Smooth muscle cell (in vitro differentiated cells): Measurements from ENCODE around the gene MUC12. TPM values are rescaled to one million over a fixed set of nuclear protein-coding genes. Genes with fewer than 3 reads are reported as not detected.
"Not testable (repeated sequence)": the region's sequence is repeated elsewhere in the genome, so short reads cannot be mapped to it uniquely, and the experiment has no call there.

Experiments used
- DNase-seq: peaks from one replicate; lab custom pipeline; 2025; ENCODE audit not compliant: unreplicated experiment; lab: John Stamatoyannopoulos, UW
- H2AFZ ChIP-seq: fragments of 200-600 bp; sonication (generic); 2 replicates; pipeline ENCODE4 v1.6.0; 2016; ENCODE audit warnings: antibody characterized with exemption, low read depth, mild to moderate bottlenecking
- H3F3A ChIP-seq: fragments of 200-600 bp; sonication (generic); 2 replicates; pipeline ENCODE4 v1.6.0; 2017; ENCODE audit warnings: antibody characterized with exemption, low read depth
- H3K27ac ChIP-seq: fragments of 200-600 bp; sonication (generic); 2 replicates; pipeline ENCODE4 v1.5.1; 2016; ENCODE audit warnings: low read depth, mild to moderate bottlenecking
- H3K27me3 ChIP-seq: fragments of 200-600 bp; sonication (generic); 2 replicates; pipeline ENCODE4 v1.6.1; 2016; ENCODE audit warnings: low read depth, mild to moderate bottlenecking
- H3K36me3 ChIP-seq: fragments of 200-600 bp; sonication (generic); 2 replicates; pipeline ENCODE4 v1.5.1; 2016; ENCODE audit warnings: low read depth
- H3K4me1 ChIP-seq: fragments of 200-600 bp; sonication (generic); 2 replicates; pipeline ENCODE4 v1.5.1; 2016; ENCODE audit warnings: low read depth
- H3K4me2 ChIP-seq: fragments of 200-600 bp; sonication (generic); 2 replicates; pipeline ENCODE4 v1.6.0; 2016; ENCODE audit warnings: mild to moderate bottlenecking
- H3K4me3 ChIP-seq: fragments of 200-600 bp; sonication (generic); 2 replicates; pipeline ENCODE4 v1.5.1; 2016; ENCODE audit warnings: mild to moderate bottlenecking
- H3K79me2 ChIP-seq: fragments of 200-600 bp; sonication (generic); 2 replicates; pipeline ENCODE4 v1.6.0; 2016; ENCODE audit warnings: low read depth, mild to moderate bottlenecking
- H3K9ac ChIP-seq: fragments of 200-600 bp; sonication (generic); 2 replicates; pipeline ENCODE4 v1.6.0; 2016; ENCODE audit warnings: low read depth
- H3K9me3 ChIP-seq: fragments of 200-600 bp; sonication (generic); replicated peaks from 2 replicates; pipeline ENCODE4 v1.5.1; 2016; ENCODE audit warnings: low read depth
- H4K20me1 ChIP-seq: fragments of 200-600 bp; sonication (generic); 2 replicates; pipeline ENCODE4 v1.6.0; 2016; ENCODE audit warnings: low read depth
- CTCF ChIP-seq: fragments of 200-600 bp; sonication (generic); IDR thresholded peaks from 2 replicates; pipeline ENCODE4 v1.5.1; 2017; ENCODE audit warnings: borderline replicate concordance, mild to moderate bottlenecking, antibody characterized with exemption; ENCODE audit not compliant: insufficient read depth, poor library complexity, severe bottlenecking
- WGBS: methylation state at CpG from one replicate; pipeline ENCODE4 v1.1.7; 2016; ENCODE audit warnings: low lambda C conversion rate; 5-methylcytosine and 5-hydroxymethylcytosine counted together
- polyA plus RNA-seq: library from polyadenylated mRNA; unstranded; fragments of >200 nt; fragmentation: Nextera tagmentation; extraction: Ambion mirVana; gene quantifications from 2 replicates; pipeline ENCODE4 v1.2.1, GENCODE V29; 2016
- total RNA-seq: library from RNA; depleted of rRNA; stranded (reverse); fragments of >200 nt; gene quantifications from 2 replicates; pipeline ENCODE4 v1.2.3, GENCODE V29; 2014

MUC12 gene
- total and polyA plus RNA-seq, 2 experiments from 2014 or later = 13.5 to 18.0 TPM

DNA sequence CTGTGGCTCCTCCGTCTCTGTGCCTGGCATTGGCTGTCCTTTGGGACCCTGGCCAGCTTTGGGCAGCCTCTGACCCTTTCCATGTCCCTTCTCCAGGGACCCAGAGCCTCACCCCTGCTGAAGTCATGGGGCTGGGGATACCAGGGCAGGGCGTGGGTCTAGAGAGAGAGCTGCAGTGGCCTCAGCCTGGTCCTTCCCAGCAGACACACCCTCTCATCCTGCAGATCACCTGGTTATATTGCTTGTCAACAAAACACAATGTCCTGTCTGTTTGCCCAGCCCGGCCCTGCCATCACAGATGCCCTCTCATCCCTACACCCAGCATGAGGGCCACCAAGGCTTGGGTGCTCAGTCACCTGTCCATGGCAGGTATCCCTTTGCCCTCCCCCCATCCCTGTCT lies 52.3 kb downstream of the MUC12 start:
- DNase-seq = no peak
- WGBS = 96% methylated on average over 3 of the region's 3 CpGs
- no peaks in the 10 kb centered on the region for H3K4me1 ChIP-seq
- no peak overlapping the region for H3K4me2 ChIP-seq
- no peaks in the 10 kb centered on the region for H3K27me3 ChIP-seq
- H3F3A ChIP-seq = no peaks in the 10 kb centered on the region
- TF ChIP-seq CTCF = no peak
- no peaks in the 10 kb centered on the region for H3K79me2 ChIP-seq
- H3K9me3 ChIP-seq = no peaks in the 10 kb centered on the region
- no peak overlapping the region for H3K27ac ChIP-seq
- H3K36me3 ChIP-seq = no peaks in the 10 kb centered on the region
- no peak overlapping the region for H2AFZ ChIP-seq
- no peaks in the 10 kb centered on the region for H4K20me1 ChIP-seq
- no peak overlapping the region for H3K9ac ChIP-seq
- no peak overlapping the region for H3K4me3 ChIP-seq

GRCh38 chr7:101023839-101024238 lies 54.5 kb downstream of the MUC12 start:
- Histone ChIP-seq H3K9ac (no peak overlapping the region), H4K20me1 (no peaks in the 10 kb centered on the region), H2AFZ (no peak overlapping the region), H3K9me3 (no peaks in the 10 kb centered on the region), H3K79me2 (no peaks in the 10 kb centered on the region), H3K36me3 (no peaks in the 10 kb centered on the region), H3K4me2 (no peak overlapping the region), H3K27me3 (no peaks in the 10 kb centered on the region), H3K4me1 (no peaks in the 10 kb centered on the region), H3F3A (no peaks in the 10 kb centered on the region), H3K4me3 (no peak overlapping the region), H3K27ac (no peak overlapping the region)
- TF ChIP-seq CTCF = no peak
- 84% methylated on average over 2 of the region's 2 CpGs for WGBS
- no peak for DNase-seq

DNA sequence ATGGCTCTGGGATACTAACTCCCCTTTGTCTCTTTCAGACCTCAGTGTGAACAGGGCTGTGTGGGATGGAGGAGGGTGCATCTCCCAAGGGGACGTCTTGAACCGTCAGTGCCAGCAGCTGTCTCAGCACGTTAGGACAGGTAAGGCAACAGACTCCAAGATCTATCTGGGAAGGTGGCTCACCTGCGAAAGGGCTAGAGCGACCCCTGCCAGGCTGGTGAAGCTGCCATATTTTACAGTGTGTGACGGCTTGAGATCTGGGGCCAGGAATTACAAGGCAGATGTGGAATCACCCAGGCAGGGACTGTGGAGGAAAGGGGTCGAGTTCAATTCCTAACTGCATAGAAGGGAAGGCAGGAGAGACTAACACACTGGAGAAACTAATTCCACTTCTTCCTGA lies 61.7 kb downstream of the MUC12 start:
- TF ChIP-seq CTCF = no peak
- H2AFZ ChIP-seq = no peak overlapping the region

GRCh38 chr7:101035941-101036340 lies 66.6 kb downstream of the MUC12 start:
- no peaks in the 10 kb centered on the region for H3F3A ChIP-seq
- H3K9me3 ChIP-seq = no peaks in the 10 kb centered on the region
- no peak overlapping the region for H3K9ac ChIP-seq
- H3K4me3 ChIP-seq = no peak overlapping the region
- no peaks in the 10 kb centered on the region for H3K36me3 ChIP-seq
- no peak for TF ChIP-seq CTCF
- H2AFZ ChIP-seq = no peak overlapping the region
- H4K20me1 ChIP-seq = no peaks in the 10 kb centered on the region
- WGBS = 66% methylated on average over 4 of the region's 4 CpGs
- H3K4me1 ChIP-seq = no peaks in the 10 kb centered on the region
- H3K27me3 ChIP-seq = peaks cover 15% of the 10 kb centered on the region
- no peaks in the 10 kb centered on the region for H3K79me2 ChIP-seq
- no peak overlapping the region for H3K27ac ChIP-seq
- no peak for DNase-seq
- no peak overlapping the region for H3K4me2 ChIP-seq

More for the DNA sequence above, 61.7 kb downstream of the MUC12 start:
- Histone ChIP-seq H3K36me3 (no peaks in the 10 kb centered on the region), H3K79me2 (no peaks in the 10 kb centered on the region), H3F3A (no peaks in the 10 kb centered on the region), H3K9ac (no peak overlapping the region), H3K27me3 (peaks cover 19% of the 10 kb centered on the region), H3K4me2 (no peak overlapping the region), H4K20me1 (no peaks in the 10 kb centered on the region), H3K4me1 (no peaks in the 10 kb centered on the region), H3K9me3 (no peaks in the 10 kb centered on the region), H3K27ac (no peak overlapping the region), H3K4me3 (no peak overlapping the region)
- DNase-seq = no peak
- 19% methylated on average over 7 of the region's 7 CpGs for WGBS

- H4K20me1 ChIP-seq = not testable (repeated sequence)
Measured at GRCh38 chr7:101041283-101041682, 71.9 kb downstream of the MUC12 start.

More at GRCh38 chr7:101041283-101041682, 71.9 kb downstream of the MUC12 start:
- not testable (repeated sequence) for H3K27me3 ChIP-seq, H3K4me2 ChIP-seq, H3K4me1 ChIP-seq, H2AFZ ChIP-seq, H3K79me2 ChIP-seq, H3K4me3 ChIP-seq, H3K9ac ChIP-seq, H3F3A ChIP-seq, H3K27ac ChIP-seq, H3K9me3 ChIP-seq, DNase-seq, H3K36me3 ChIP-seq
- 86% methylated on average over 6 of the region's 6 CpGs for WGBS
